HG03064 (cell line): ENCODE measurements around the gene SEC14L1.
"Not testable (repeated sequence)": the region's sequence is repeated elsewhere in the genome, so short reads cannot be mapped to it uniquely, and the experiment has no call there.

Experiments
- ATAC-seq: cut with Tn5 transposase; IDR thresholded peaks from one replicate; pipeline ENCODE4 v1.9.1; 2021; ENCODE audit warnings: low read depth; ENCODE audit not compliant: unreplicated experiment

The SEC14L1 gene

DNA sequence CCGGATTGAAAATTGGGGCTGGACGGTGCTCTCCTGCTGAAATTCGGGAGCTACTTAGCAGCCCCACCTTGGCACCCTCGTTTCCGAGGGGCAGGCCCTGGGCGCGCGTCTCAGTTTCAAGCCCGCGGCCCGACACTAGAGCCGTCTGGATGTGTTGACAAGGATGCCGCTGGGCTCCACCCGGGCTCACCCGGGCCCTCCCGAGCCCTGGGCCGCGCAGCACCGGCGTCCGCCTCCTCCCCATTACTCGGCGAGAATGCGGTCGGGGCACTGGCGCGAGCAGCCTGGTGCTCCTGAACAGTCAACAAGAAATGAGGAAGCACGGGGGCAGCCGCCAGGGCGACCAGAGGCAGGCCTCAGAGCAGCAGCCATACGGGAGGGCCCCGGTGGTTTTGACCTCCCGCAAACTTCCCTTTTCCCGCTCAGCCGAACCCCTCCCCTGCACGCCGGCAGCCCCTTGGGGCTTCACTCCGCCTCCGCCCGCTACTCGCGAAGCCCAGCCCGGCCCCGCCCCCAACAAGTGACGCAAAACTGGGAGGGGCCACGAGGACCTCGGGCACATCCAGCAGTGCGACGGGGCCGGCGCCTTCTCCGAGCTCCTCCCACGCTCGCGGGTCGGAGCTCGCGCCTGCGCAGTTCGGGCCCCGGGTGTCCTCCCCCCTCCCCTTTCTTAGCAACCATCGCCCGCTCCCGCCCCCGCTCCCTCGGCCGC is 447 bp upstream of the SEC14L1 start:
- peak; percentile 79 for ATAC-seq

GRCh38 chr17:77141846-77142449 is 1.2 kb downstream of the SEC14L1 start:
- no peak for ATAC-seq

GRCh38 chr17:77142689-77143088 is 1.9 kb downstream of the SEC14L1 start:
- ATAC-seq: no peak

- no peak for ATAC-seq
These were observed 2.5 kb downstream of the SEC14L1 start for GRCh38 chr17:77143306-77143705.

- ATAC-seq: no peak
These were observed 3.5 kb downstream of the SEC14L1 start for GRCh38 chr17:77144227-77144626.

- no peak for ATAC-seq
These were observed 4.4 kb downstream of the SEC14L1 start for GRCh38 chr17:77145224-77145611.

- ATAC-seq: no peak
These were observed 5.0 kb downstream of the SEC14L1 start for GRCh38 chr17:77145612-77146245.

- no peak for ATAC-seq
These were observed 5.5 kb downstream of the SEC14L1 start for GRCh38 chr17:77146246-77146632.

- no peak for ATAC-seq
These were observed 6.1 kb downstream of the SEC14L1 start for GRCh38 chr17:77146882-77147281.

GRCh38 chr17:77147357-77147801 is 6.6 kb downstream of the SEC14L1 start:
- ATAC-seq: peak; percentile 50

- ATAC-seq: no peak
These were observed 7.5 kb downstream of the SEC14L1 start for GRCh38 chr17:77148077-77148939.

DNA sequence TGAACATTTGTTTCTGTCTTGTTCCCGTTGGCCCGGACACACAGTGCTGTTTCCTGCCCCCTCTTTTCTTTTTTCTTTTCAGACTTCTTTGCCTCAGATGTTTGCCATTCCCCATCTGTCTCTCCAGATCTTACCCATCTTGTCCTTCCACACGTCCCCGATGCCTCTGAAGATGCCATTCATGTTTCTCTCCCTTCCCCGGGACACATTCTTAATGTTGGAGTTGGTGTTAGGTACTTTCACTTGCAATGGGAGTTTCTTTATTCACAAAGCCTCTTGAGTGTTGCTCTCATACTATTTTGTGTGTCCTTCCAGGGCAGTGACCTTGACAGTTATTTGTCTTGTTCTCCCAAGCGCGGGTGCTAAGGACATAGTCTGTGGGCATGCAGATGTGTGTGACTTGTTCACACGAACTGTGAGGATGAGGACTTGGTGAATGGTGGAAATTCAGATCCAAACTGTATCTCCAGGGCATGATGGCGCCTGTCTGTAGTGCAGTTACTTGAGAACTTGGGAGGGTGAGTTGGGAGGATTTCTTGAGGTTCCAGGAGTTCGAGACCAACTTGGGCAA is 8.3 kb downstream of the SEC14L1 start:
- no peak for ATAC-seq

DNA sequence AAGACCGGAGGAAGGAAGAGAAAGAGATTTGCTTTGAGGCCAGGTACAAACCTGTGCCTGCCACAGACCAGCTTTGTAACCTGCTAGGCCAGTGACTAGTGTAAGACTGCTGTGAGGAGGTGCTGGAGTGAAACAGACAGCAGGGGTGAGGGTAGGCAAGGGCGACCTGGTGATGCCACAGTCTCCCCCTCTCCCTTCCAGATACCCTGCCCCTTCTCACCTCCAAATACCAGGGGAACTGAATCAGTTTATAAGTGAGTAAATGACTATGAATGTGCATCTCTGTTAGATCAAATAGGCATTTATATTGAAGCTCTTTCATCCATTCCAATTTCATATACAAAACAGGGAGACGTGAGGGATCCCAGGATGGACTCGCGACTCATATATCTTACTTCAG is 9.4 kb downstream of the SEC14L1 start:
- ATAC-seq: no peak

- ATAC-seq: no peak
These were observed 10.4 kb downstream of the SEC14L1 start for GRCh38 chr17:77151186-77151585.

DNA sequence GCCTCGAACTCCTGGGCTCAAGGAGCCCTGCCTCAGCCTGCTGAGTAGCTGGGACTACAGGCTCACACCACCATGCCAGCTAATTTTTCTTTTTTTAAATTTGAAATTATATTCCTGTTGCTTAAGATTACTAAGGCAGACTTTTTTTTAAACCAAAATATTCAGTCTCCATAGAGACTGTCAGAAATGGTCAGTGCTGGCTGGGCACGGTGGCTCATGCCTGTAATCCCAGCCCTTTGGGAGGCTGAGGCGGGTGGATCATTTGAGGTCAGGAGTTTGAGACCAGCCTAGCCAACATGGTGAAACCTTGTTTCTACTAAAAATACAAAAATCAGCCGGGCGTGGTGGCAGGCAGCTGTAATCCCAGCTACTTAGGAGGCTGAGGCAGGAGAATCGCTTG is 11.3 kb downstream of the SEC14L1 start:
- ATAC-seq: not testable (repeated sequence)

- ATAC-seq: no peak
These were observed 12.7 kb downstream of the SEC14L1 start for GRCh38 chr17:77153472-77153871.

- ATAC-seq: no peak
These were observed 13.3 kb downstream of the SEC14L1 start for GRCh38 chr17:77153999-77154586.

GRCh38 chr17:77155125-77155524 is 14.4 kb downstream of the SEC14L1 start:
- ATAC-seq: no peak

GRCh38 chr17:77157766-77158165 is 17.0 kb downstream of the SEC14L1 start:
- not testable (repeated sequence) for ATAC-seq
